Left ventricle myocardium inferior (tissue), 1 donor: Measurements from ENCODE around the gene TAS2R38. TPM values are rescaled to one million over a fixed set of nuclear protein-coding genes. Genes with fewer than 3 reads are reported as not detected.
"Not testable (repeated sequence)": the region's sequence is repeated elsewhere in the genome, so short reads cannot be mapped to it uniquely, and the experiment has no call there.

Experiments
- DNase-seq: peaks from one replicate; pipeline ENCODE4 v3.0.0-alpha.2; 2020
- H3K27ac ChIP-seq: fragments of 200-600 bp; replicated peaks from 2 replicates; pipeline ENCODE4 v1.8.0; 2021
- H3K27me3 ChIP-seq: fragments of 200-600 bp; 2 replicates; pipeline ENCODE4 v1.8.0; 2021; ENCODE audit warnings: low read depth
- H3K36me3 ChIP-seq: fragments of 200-600 bp; 2 replicates; pipeline ENCODE4 v1.8.0; 2021
- H3K4me1 ChIP-seq: fragments of 200-600 bp; 2 replicates; pipeline ENCODE4 v1.8.0; 2021
- H3K4me3 ChIP-seq: fragments of 200-600 bp; 2 replicates; pipeline ENCODE4 v1.8.0; 2021; ENCODE audit warnings: mild to moderate bottlenecking, moderate library complexity
- H3K9me3 ChIP-seq: fragments of 200-600 bp; replicated peaks from 2 replicates; pipeline ENCODE4 v1.8.0; 2021
- CTCF ChIP-seq: fragments of 200-600 bp; IDR thresholded peaks from 2 replicates; pipeline ENCODE4 v1.8.0; 2021; ENCODE audit warnings: antibody characterized with exemption, mild to moderate bottlenecking, borderline replicate concordance
- intact Hi-C: fragments of 100-400 bp; cut with micrococcal nuclease; formaldehyde crosslinking; loops from one replicate; pipeline ENCODE4 v1.11.0; 2022
- total RNA-seq: library from RNA; stranded (reverse); fragmentation: NEBNext Ultra II Directional; extraction: Animal tissue kit (Norgen Biotek cat#: 25700); gene quantifications from one replicate; pipeline ENCODE4 v1.2.1, GENCODE V29; 2021
- donor health status: DM: no; HTN: yes; CAD: no; lungs with severe emphysema.

TAS2R38 gene
- total RNA-seq, 1 donor from 2014 or later: not detected

GRCh38 chr7:141990011-141990725 is 16.6 kb upstream of the TAS2R38 start:
- intact Hi-C loops: no loop called here
- TF ChIP-seq CTCF: no peak
- H3K4me3 ChIP-seq: no peak overlapping the region
- H3K27me3 ChIP-seq: peaks cover 9% of the 10 kb centered on the region
- H3K9me3 ChIP-seq: no peaks in the 10 kb centered on the region
- no peak for DNase-seq
- H3K36me3 ChIP-seq: no peaks in the 10 kb centered on the region
- H3K27ac ChIP-seq: no peak overlapping the region
- H3K4me1 ChIP-seq: no peaks in the 10 kb centered on the region

- H3K27me3 ChIP-seq, intact Hi-C loops, H3K4me1 ChIP-seq, H3K4me3 ChIP-seq, H3K36me3 ChIP-seq, H3K9me3 ChIP-seq, H3K27ac ChIP-seq, DNase-seq: not testable (repeated sequence)
Observed at GRCh38 chr7:141987803-141988202, 14.2 kb upstream of the TAS2R38 start.

- H3K4me1 ChIP-seq: no peaks in the 10 kb centered on the region
- no peak overlapping the region for H3K4me3 ChIP-seq
- intact Hi-C loops: no loop called here
- peaks cover 9% of the 10 kb centered on the region for H3K27me3 ChIP-seq
- TF ChIP-seq CTCF: no peak
- no peak for DNase-seq
- H3K36me3 ChIP-seq: no peaks in the 10 kb centered on the region
- H3K27ac ChIP-seq: no peak overlapping the region
- no peaks in the 10 kb centered on the region for H3K9me3 ChIP-seq
Observed at GRCh38 chr7:141986923-141987322, 13.3 kb upstream of the TAS2R38 start.

- H3K4me3 ChIP-seq, H3K36me3 ChIP-seq, H3K4me1 ChIP-seq, DNase-seq, H3K9me3 ChIP-seq, H3K27ac ChIP-seq, intact Hi-C loops, H3K27me3 ChIP-seq: not testable (repeated sequence)
Observed at GRCh38 chr7:141985926-141986325, 12.4 kb upstream of the TAS2R38 start.

GRCh38 chr7:141979568-141979967 is 6.0 kb upstream of the TAS2R38 start:
- TF ChIP-seq CTCF: no peak
- intact Hi-C loops: no loop called here
- DNase-seq: no peak
- Histone ChIP-seq H3K4me3 (no peak overlapping the region), H3K36me3 (no peaks in the 10 kb centered on the region), H3K4me1 (peaks cover 5% of the 10 kb centered on the region), H3K27me3 (peaks cover 6% of the 10 kb centered on the region), H3K9me3 (peaks cover 4% of the 10 kb centered on the region), H3K27ac (no peak overlapping the region)

GRCh38 chr7:141978351-141978750 is 4.8 kb upstream of the TAS2R38 start:
- intact Hi-C loops: no loop called here
- Histone ChIP-seq H3K27ac (no peak overlapping the region), H3K36me3 (no peaks in the 10 kb centered on the region), H3K4me3 (no peak overlapping the region), H3K4me1 (peaks cover 5% of the 10 kb centered on the region), H3K9me3 (peaks cover 4% of the 10 kb centered on the region), H3K27me3 (peaks cover 6% of the 10 kb centered on the region)
- TF ChIP-seq CTCF: no peak
- no peak for DNase-seq
